MM.1S (cell line): ENCODE results near the gene C10orf90.

Source experiments
- EZH2 ChIP-seq: fragments of 300-600 bp; sonication (generic); optimal IDR thresholded peaks from 2 replicates; pipeline ENCODE3; 2017; ENCODE audit warnings: low read depth, mild to moderate bottlenecking, antibody characterized with exemption, low read length, mixed read lengths
- EZH2phosphoT487 ChIP-seq: fragments of 300-600 bp; sonication (generic); IDR thresholded peaks from 2 replicates; pipeline ENCODE4 v1.6.1; 2018; ENCODE audit warnings: antibody characterized with exemption, low read length
- TF ChIP-seq, protein P1 (sequence below): fragments of 300-600 bp; sonication (generic); IDR thresholded peaks from 2 replicates; pipeline ENCODE4 v1.5.1; 2016; ENCODE audit warnings: antibody characterized with exemption, low read length, mixed read lengths

DNA sequence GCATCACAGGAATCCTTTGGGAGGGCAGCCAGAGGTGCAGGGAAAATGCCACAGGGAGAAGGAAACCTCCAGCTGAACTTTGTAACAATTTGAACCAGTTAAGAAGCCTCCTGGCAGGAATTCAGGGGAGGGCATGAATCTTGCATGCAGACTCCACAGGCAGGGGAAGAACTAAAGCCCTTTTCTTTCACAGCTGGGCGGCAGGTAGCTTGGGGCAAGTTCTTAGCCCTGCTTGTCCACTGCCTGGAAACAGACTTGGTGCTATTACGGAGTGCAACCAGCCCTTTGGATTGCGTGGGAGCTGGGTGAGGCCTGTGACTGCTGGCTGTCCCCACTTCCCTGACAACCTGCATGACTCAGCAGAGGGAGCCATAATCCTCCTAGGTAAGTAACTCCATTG, 230.6 kb downstream of the C10orf90 start:
- TF ChIP-seq, protein P1, sequence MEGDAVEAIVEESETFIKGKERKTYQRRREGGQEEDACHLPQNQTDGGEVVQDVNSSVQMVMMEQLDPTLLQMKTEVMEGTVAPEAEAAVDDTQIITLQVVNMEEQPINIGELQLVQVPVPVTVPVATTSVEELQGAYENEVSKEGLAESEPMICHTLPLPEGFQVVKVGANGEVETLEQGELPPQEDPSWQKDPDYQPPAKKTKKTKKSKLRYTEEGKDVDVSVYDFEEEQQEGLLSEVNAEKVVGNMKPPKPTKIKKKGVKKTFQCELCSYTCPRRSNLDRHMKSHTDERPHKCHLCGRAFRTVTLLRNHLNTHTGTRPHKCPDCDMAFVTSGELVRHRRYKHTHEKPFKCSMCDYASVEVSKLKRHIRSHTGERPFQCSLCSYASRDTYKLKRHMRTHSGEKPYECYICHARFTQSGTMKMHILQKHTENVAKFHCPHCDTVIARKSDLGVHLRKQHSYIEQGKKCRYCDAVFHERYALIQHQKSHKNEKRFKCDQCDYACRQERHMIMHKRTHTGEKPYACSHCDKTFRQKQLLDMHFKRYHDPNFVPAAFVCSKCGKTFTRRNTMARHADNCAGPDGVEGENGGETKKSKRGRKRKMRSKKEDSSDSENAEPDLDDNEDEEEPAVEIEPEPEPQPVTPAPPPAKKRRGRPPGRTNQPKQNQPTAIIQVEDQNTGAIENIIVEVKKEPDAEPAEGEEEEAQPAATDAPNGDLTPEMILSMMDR: no peak
- TF ChIP-seq EZH2 (no peak), EZH2phosphoT487 (no peak)
